SK-N-MC (cell line): ENCODE measurements around the gene POLK.

Source experiments
- EZH2 ChIP-seq: fragments of 200-600 bp; sonication (generic); IDR thresholded peaks from one replicate; pipeline ENCODE4 v1.6.1; 2017; ENCODE audit warnings: antibody characterized with exemption
- POLR2AphosphoS5 ChIP-seq: IDR thresholded peaks from 2 replicates; pipeline ENCODE4 v1.6.1; 2012; ENCODE audit warnings: mild to moderate bottlenecking, low read depth, low read length, borderline replicate concordance

- TF ChIP-seq POLR2AphosphoS5: no peak
- no peak for TF ChIP-seq EZH2
These were observed 77.0 kb downstream of the POLK start for GRCh38 chr5:75588666-75589065.
